Liver (tissue), 9 donors: ENCODE results near the gene CCDC61. TPM values are rescaled to one million over a fixed set of nuclear protein-coding genes. Genes with fewer than 3 reads are reported as not detected.
A peak's percentile ranks its signal among the peaks of the same experiment; 100 is the strongest.

ENCODE experiments used
- DNase-seq: peaks from one replicate; pipeline ENCODE4 v3.0.0-alpha.2; 2017; ENCODE audit warnings: low spot score
- H3K27ac ChIP-seq, 2 donors: one replicate each; pipeline ENCODE4 v1.7.0; 2013; ENCODE audit warnings: inconsistent platforms in 2 of 2, low read length in 2 of 2, control low read depth in 1 of 2, low read depth in 1 of 2, mild to moderate bottlenecking in 1 of 2
- H3K27me3 ChIP-seq, 4 donors: one replicate each; pipeline versions ENCODE4 v1.6.1 to v1.7.0; 2013; ENCODE audit warnings: low read length in 3 of 4, inconsistent platforms in 1 of 4, mild to moderate bottlenecking in 1 of 4, moderate library complexity in 1 of 4; ENCODE audit not compliant: control insufficient read depth in 4 of 4, insufficient read depth in 4 of 4
- H3K36me3 ChIP-seq, 4 donors: one replicate each; pipeline versions ENCODE4 v1.6.1 to v1.7.0; 2013; ENCODE audit warnings: low read length in 3 of 4, mild to moderate bottlenecking in 3 of 4, low read depth in 1 of 4, moderate library complexity in 1 of 4; ENCODE audit not compliant: control insufficient read depth in 4 of 4, insufficient read depth in 3 of 4
- H3K4me1 ChIP-seq, 4 donors: one replicate each; pipeline versions ENCODE4 v1.6.1 to v1.7.0; 2013; ENCODE audit warnings: low read length in 3 of 4, mild to moderate bottlenecking in 3 of 4, moderate library complexity in 1 of 4; ENCODE audit not compliant: control insufficient read depth in 4 of 4, insufficient read depth in 4 of 4
- H3K4me3 ChIP-seq, 3 donors: one replicate each; pipeline versions ENCODE4 v1.6.1 to v1.7.0; 2013; ENCODE audit warnings: low read length in 3 of 3, control low read depth in 1 of 3, low read depth in 1 of 3, mild to moderate bottlenecking in 1 of 3
- H3K9ac ChIP-seq, 2 donors: one replicate each; pipeline ENCODE4 v1.7.0; 2013; ENCODE audit warnings: low read length in 2 of 2, mild to moderate bottlenecking in 2 of 2, moderate library complexity in 2 of 2, control low read depth in 1 of 2, low read depth in 1 of 2
- H3K9me3 ChIP-seq, 4 donors: one replicate each; pipeline versions ENCODE4 v1.6.1 to v1.7.0; 2013; ENCODE audit warnings: low read length in 3 of 4; ENCODE audit not compliant: control insufficient read depth in 4 of 4
- EGR1 ChIP-seq, 2 donors: IDR thresholded peaks; 2 replicates each; pipeline ENCODE4 v1.6.1; 2016 to 2018; ENCODE audit warnings: antibody characterized with exemption in 2 of 2, low read depth in 2 of 2
- FOXA1 ChIP-seq: IDR thresholded peaks from 2 replicates; pipeline ENCODE4 v1.6.1; 2016; ENCODE audit warnings: antibody characterized with exemption
- FOXA2 ChIP-seq: IDR thresholded peaks from 2 replicates; pipeline ENCODE4 v1.6.1; 2016; ENCODE audit warnings: antibody characterized with exemption
- GABPA ChIP-seq, 2 donors: IDR thresholded peaks in 1 of 2; conservative IDR thresholded peaks in 1 of 2; 2 replicates each; pipeline ENCODE4 v1.6.1; 2016; ENCODE audit warnings: antibody characterized with exemption in 2 of 2, mild to moderate bottlenecking in 1 of 2, moderate library complexity in 1 of 2
- HNF4A ChIP-seq, 2 donors: conservative IDR thresholded peaks; 2 replicates each; pipeline ENCODE4 v1.6.1; 2016; ENCODE audit warnings: antibody characterized with exemption in 2 of 2, mild to moderate bottlenecking in 2 of 2
- HNF4G ChIP-seq: IDR thresholded peaks from 2 replicates; pipeline ENCODE4 v1.6.1; 2016; ENCODE audit warnings: antibody characterized with exemption
- JUND ChIP-seq, 2 donors: IDR thresholded peaks; 2 replicates each; pipeline ENCODE4 v1.6.1; 2016; ENCODE audit warnings: antibody characterized with exemption in 2 of 2
- NR2F2 ChIP-seq: IDR thresholded peaks from 2 replicates; pipeline ENCODE4 v1.6.1; 2016; ENCODE audit warnings: antibody characterized with exemption
- RAD21 ChIP-seq, 2 donors: IDR thresholded peaks; 2 replicates each; pipeline ENCODE4 v1.6.1; 2016; ENCODE audit warnings: antibody characterized with exemption in 2 of 2, mild to moderate bottlenecking in 2 of 2
- RXRA ChIP-seq, 2 donors: IDR thresholded peaks; 2 replicates each; pipeline ENCODE4 v1.6.1; 2017 to 2018; ENCODE audit warnings: antibody characterized with exemption in 2 of 2, mild to moderate bottlenecking in 1 of 2
- SP1 ChIP-seq: IDR thresholded peaks from 2 replicates; pipeline ENCODE4 v1.6.1; 2018; ENCODE audit warnings: antibody characterized with exemption, mild to moderate bottlenecking
- TAF1 ChIP-seq: conservative IDR thresholded peaks from 2 replicates; pipeline ENCODE4 v1.6.1; 2016; ENCODE audit warnings: antibody characterized with exemption, mild to moderate bottlenecking
- YY1 ChIP-seq: IDR thresholded peaks from 2 replicates; pipeline ENCODE4 v1.6.1; 2016; ENCODE audit warnings: antibody characterized with exemption, mild to moderate bottlenecking
- WGBS: extraction: QIAGEN DNeasy Blood & Tissue Kit; methylation state at CpG from one replicate; pipeline ENCODE4 v1.1.7; 2013; 5-methylcytosine and 5-hydroxymethylcytosine counted together
- polyA plus RNA-seq, 2 donors: library from polyadenylated mRNA; stranded (reverse) in 1 of 2; unstranded in 1 of 2; fragments of 200-250 nt in 1 of 2; fragments of >200 nt in 1 of 2; fragmentation: Nextera tagmentation in 1 of 2; extraction: Ambion mirVana in 1 of 2; gene quantifications; one replicate each; pipeline versions ENCODE4 v1.2.1 to v1.2.3, GENCODE V29; 2013 to 2015
- total RNA-seq, 2 donors: library from RNA; depleted of rRNA; stranded (reverse); fragments of >200 nt; gene quantifications; one replicate each; pipeline ENCODE4 v1.2.3, GENCODE V29; 2014
- TF ChIP-seq, protein P1 (sequence below): IDR thresholded peaks from 2 replicates; pipeline ENCODE4 v1.6.1; 2016; ENCODE audit warnings: antibody characterized with exemption
- TF ChIP-seq, protein P2 (sequence below): IDR thresholded peaks from 2 replicates; pipeline ENCODE4 v1.6.1; 2016; ENCODE audit warnings: antibody characterized with exemption, mild to moderate bottlenecking
- TF ChIP-seq, protein P3 (sequence below): fragments of 150-350 bp; IDR thresholded peaks from 2 replicates; pipeline ENCODE4 v1.5.1; 2017; ENCODE audit warnings: improper control_type of control experiment, low read depth, low read length; ENCODE audit not compliant: missing input control
- TF ChIP-seq, protein P4 (sequence below): IDR thresholded peaks from 2 replicates; pipeline ENCODE4 v1.6.1; 2016; ENCODE audit warnings: antibody characterized with exemption
- TF ChIP-seq, protein P5 (sequence below): IDR thresholded peaks from 2 replicates; pipeline ENCODE4 v1.6.1; 2016; ENCODE audit warnings: antibody characterized with exemption
- donor health status: healthy.
- donor health status: healthy.
- donor health status: healthy.
- donor health status: healthy.
- donor health status: healthy.

CCDC61 gene, protein sequence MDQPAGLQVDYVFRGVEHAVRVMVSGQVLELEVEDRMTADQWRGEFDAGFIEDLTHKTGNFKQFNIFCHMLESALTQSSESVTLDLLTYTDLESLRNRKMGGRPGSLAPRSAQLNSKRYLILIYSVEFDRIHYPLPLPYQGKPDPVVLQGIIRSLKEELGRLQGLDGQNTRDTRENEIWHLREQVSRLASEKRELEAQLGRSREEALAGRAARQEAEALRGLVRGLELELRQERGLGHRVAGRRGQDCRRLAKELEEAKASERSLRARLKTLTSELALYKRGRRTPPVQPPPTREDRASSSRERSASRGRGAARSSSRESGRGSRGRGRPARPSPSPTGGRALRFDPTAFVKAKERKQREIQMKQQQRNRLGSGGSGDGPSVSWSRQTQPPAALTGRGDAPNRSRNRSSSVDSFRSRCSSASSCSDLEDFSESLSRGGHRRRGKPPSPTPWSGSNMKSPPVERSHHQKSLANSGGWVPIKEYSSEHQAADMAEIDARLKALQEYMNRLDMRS
- total RNA-seq, result 1 to 10 TPM; 2.6 to 3.1 TPM
- polyA plus RNA-seq, result 1 to 10 TPM; 1.7 to 6.3 TPM

DNA sequence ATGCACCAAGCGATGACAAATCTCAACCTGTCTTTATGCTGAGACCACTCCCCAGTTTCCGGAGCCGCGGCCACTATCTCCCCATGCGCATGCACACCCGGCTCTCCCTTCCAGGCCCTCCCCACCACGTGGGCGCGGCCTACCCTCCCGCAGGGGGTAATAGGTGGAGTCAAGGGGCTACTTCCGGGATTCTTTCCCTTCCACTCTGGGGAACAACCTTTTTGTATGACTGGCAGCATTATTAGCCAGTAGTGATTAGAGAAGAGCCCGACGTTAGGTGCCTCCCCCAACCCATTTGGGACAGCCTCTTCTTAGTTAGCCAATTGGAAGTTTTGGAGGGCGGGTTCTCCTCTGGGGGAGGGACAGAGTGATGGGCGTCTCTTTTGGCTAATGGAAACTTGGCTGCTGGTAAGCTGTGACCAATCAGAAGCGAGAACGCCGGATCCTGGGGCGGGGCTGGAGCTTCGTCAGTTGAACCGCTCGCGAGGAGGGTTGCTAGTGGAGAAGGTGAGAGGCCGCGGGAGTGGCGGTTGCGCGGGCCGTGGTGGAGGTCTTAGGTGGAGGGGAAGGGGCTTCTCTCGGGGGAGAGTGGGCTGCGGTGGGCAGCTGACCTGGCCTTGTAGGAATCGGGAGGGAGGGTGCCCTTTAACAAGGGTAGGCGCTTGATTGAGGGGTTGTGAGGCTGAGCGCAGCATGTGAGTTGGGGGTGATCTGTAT is at the start of gene CCDC61:
Gene CCDC61, plus strand, starts transcription at position 470 of the 717 bp plus-strand sequence. CDS start 7,552 bp downstream, outside the sequence.
- H3K9me3 ChIP-seq, result no peaks in the 10 kb centered on the region
- TF ChIP-seq HNF4A (conservative IDR thresholded peaks at IDR 0.05) (no peak), FOXA1 (no peak), TAF1 (peak; percentile 72), RXRA (IDR thresholded peaks at IDR 0.05) (peak; percentile 43), JUND (IDR thresholded peaks at IDR 0.05) (no peak), EGR1 (IDR thresholded peaks at IDR 0.05; ENCODE audit: low read depth in 2 of 2) (peak in 1 of 2 donors; percentile 66), HNF4G (no peak), RAD21 (IDR thresholded peaks at IDR 0.05) (peak; percentile 20 to 24), FOXA2 (no peak), YY1 (peak; percentile 52), NR2F2 (peak; percentile 78), GABPA (IDR thresholded peaks at IDR 0.05 in 1 of 2, conservative IDR thresholded peaks at IDR 0.05 in 1 of 2) (peak; percentile 68 to 88), SP1 (peak; percentile 100)
- TF ChIP-seq, protein P1, sequence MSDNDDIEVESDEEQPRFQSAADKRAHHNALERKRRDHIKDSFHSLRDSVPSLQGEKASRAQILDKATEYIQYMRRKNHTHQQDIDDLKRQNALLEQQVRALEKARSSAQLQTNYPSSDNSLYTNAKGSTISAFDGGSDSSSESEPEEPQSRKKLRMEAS, result peak; percentile 97
- TF ChIP-seq, protein P2, sequence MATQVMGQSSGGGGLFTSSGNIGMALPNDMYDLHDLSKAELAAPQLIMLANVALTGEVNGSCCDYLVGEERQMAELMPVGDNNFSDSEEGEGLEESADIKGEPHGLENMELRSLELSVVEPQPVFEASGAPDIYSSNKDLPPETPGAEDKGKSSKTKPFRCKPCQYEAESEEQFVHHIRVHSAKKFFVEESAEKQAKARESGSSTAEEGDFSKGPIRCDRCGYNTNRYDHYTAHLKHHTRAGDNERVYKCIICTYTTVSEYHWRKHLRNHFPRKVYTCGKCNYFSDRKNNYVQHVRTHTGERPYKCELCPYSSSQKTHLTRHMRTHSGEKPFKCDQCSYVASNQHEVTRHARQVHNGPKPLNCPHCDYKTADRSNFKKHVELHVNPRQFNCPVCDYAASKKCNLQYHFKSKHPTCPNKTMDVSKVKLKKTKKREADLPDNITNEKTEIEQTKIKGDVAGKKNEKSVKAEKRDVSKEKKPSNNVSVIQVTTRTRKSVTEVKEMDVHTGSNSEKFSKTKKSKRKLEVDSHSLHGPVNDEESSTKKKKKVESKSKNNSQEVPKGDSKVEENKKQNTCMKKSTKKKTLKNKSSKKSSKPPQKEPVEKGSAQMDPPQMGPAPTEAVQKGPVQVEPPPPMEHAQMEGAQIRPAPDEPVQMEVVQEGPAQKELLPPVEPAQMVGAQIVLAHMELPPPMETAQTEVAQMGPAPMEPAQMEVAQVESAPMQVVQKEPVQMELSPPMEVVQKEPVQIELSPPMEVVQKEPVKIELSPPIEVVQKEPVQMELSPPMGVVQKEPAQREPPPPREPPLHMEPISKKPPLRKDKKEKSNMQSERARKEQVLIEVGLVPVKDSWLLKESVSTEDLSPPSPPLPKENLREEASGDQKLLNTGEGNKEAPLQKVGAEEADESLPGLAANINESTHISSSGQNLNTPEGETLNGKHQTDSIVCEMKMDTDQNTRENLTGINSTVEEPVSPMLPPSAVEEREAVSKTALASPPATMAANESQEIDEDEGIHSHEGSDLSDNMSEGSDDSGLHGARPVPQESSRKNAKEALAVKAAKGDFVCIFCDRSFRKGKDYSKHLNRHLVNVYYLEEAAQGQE, result no peak
- TF ChIP-seq, protein P3, sequence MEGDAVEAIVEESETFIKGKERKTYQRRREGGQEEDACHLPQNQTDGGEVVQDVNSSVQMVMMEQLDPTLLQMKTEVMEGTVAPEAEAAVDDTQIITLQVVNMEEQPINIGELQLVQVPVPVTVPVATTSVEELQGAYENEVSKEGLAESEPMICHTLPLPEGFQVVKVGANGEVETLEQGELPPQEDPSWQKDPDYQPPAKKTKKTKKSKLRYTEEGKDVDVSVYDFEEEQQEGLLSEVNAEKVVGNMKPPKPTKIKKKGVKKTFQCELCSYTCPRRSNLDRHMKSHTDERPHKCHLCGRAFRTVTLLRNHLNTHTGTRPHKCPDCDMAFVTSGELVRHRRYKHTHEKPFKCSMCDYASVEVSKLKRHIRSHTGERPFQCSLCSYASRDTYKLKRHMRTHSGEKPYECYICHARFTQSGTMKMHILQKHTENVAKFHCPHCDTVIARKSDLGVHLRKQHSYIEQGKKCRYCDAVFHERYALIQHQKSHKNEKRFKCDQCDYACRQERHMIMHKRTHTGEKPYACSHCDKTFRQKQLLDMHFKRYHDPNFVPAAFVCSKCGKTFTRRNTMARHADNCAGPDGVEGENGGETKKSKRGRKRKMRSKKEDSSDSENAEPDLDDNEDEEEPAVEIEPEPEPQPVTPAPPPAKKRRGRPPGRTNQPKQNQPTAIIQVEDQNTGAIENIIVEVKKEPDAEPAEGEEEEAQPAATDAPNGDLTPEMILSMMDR, result no peak
- TF ChIP-seq, protein P4, sequence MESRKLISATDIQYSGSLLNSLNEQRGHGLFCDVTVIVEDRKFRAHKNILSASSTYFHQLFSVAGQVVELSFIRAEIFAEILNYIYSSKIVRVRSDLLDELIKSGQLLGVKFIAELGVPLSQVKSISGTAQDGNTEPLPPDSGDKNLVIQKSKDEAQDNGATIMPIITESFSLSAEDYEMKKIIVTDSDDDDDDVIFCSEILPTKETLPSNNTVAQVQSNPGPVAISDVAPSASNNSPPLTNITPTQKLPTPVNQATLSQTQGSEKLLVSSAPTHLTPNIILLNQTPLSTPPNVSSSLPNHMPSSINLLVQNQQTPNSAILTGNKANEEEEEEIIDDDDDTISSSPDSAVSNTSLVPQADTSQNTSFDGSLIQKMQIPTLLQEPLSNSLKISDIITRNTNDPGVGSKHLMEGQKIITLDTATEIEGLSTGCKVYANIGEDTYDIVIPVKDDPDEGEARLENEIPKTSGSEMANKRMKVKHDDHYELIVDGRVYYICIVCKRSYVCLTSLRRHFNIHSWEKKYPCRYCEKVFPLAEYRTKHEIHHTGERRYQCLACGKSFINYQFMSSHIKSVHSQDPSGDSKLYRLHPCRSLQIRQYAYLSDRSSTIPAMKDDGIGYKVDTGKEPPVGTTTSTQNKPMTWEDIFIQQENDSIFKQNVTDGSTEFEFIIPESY, result peak; percentile 58
- TF ChIP-seq, protein P5, sequence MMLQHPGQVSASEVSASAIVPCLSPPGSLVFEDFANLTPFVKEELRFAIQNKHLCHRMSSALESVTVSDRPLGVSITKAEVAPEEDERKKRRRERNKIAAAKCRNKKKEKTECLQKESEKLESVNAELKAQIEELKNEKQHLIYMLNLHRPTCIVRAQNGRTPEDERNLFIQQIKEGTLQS, result no peak
- DNase-seq, result peak; percentile 95
- peaks cover 0 to 12% (median 8%) of the 10 kb centered on the region in 4 donors for H3K4me1 ChIP-seq
- peak within 1 kb of the TSS; percentile 61 to 95 (median 77) for H3K4me3 ChIP-seq
- under 1% methylated on average over 34 of the region's 34 CpGs for WGBS
- no peaks in the 10 kb centered on the region for H3K27me3 ChIP-seq
- H3K36me3 ChIP-seq, result no peaks in the 10 kb centered on the region
- H3K9ac ChIP-seq, result peak within 1 kb of the TSS; percentile 61 to 88
- H3K27ac ChIP-seq, result peak within 1 kb of the TSS; percentile 41 to 69
